Islet precursor cell (in vitro differentiated cells): ENCODE data around the gene INPP5K.
"Not testable (repeated sequence)": the region's sequence is repeated elsewhere in the genome, so short reads cannot be mapped to it uniquely, and the experiment has no call there.

Experiments
- DNase-seq: peaks from one replicate; pipeline ENCODE4 v3.0.0-alpha.2; 2018

INPP5K gene

GRCh38 chr17:1546292-1546922, 30.0 kb upstream of the INPP5K start:
- DNase-seq: no peak

GRCh38 chr17:1545618-1546017, 29.2 kb upstream of the INPP5K start:
- DNase-seq: no peak

- DNase-seq: no peak
These were observed 25.9 kb upstream of the INPP5K start for GRCh38 chr17:1542316-1542715.

- no peak for DNase-seq
These were observed 25.0 kb upstream of the INPP5K start for GRCh38 chr17:1541367-1541904.

- DNase-seq: no peak
These were observed 23.4 kb upstream of the INPP5K start for GRCh38 chr17:1539811-1540210.

- no peak for DNase-seq
These were observed 19.3 kb upstream of the INPP5K start for GRCh38 chr17:1535737-1536136.

- DNase-seq: no peak
These were observed 17.4 kb upstream of the INPP5K start for GRCh38 chr17:1533661-1534325.

GRCh38 chr17:1532836-1533602, 16.6 kb upstream of the INPP5K start:
- DNase-seq: peak; percentile 76

GRCh38 chr17:1529863-1530262, 13.5 kb upstream of the INPP5K start:
- no peak for DNase-seq

- DNase-seq: not testable (repeated sequence)
These were observed 10.5 kb upstream of the INPP5K start for GRCh38 chr17:1526876-1527275.

GRCh38 chr17:1522626-1523025, 6.2 kb upstream of the INPP5K start:
- no peak for DNase-seq

- no peak for DNase-seq
These were observed 4.8 kb upstream of the INPP5K start for GRCh38 chr17:1521086-1521640.

GRCh38 chr17:1519678-1520077, 3.3 kb upstream of the INPP5K start:
- no peak for DNase-seq

GRCh38 chr17:1518410-1518809, 2.0 kb upstream of the INPP5K start:
- DNase-seq: no peak

GRCh38 chr17:1515640-1516387, 598 bp downstream of the INPP5K start:
- peak; percentile 91 for DNase-seq

GRCh38 chr17:1512351-1512750, 4.1 kb downstream of the INPP5K start:
- no peak for DNase-seq

GRCh38 chr17:1511756-1512321, 4.6 kb downstream of the INPP5K start:
- no peak for DNase-seq

- DNase-seq: no peak
These were observed 5.1 kb downstream of the INPP5K start for GRCh38 chr17:1511290-1511689.

- DNase-seq: no peak
These were observed 7.0 kb downstream of the INPP5K start for GRCh38 chr17:1509290-1509881.

GRCh38 chr17:1508709-1509108, 7.7 kb downstream of the INPP5K start:
- DNase-seq: not testable (repeated sequence)

- DNase-seq: no peak
These were observed 9.7 kb downstream of the INPP5K start for GRCh38 chr17:1506649-1507267.
